Bronchial epithelial cell (primary cell): ENCODE results near the gene ACTL6B. TPM values are rescaled to one million over a fixed set of nuclear protein-coding genes. Genes with fewer than 3 reads are reported as not detected.

Experiments used
- DNase-seq: peaks from one replicate; pipeline ENCODE4 v3.0.0-alpha.2; 2010; ENCODE audit warnings: low read depth
- FAIRE-seq: peaks from 2 replicates; lab custom pipeline; 2011; peaks lifted over from hg19 to GRCh38; lab: Jason Lieb, UNC
- H3K27me3 ChIP-seq: 2 replicates; pipeline ENCODE4 v1.5.1; 2011; ENCODE audit warnings: low read length; ENCODE audit not compliant: control insufficient read depth, insufficient read depth
- H3K36me3 ChIP-seq: 2 replicates; pipeline ENCODE4 v1.5.1; 2011; ENCODE audit warnings: low read length; ENCODE audit not compliant: control insufficient read depth, insufficient read depth
- H3K4me3 ChIP-seq: 2 replicates; pipeline ENCODE4 v1.5.1; 2011; ENCODE audit warnings: mild to moderate bottlenecking, low read depth, low read length, control low read depth
- total RNA-seq: library from RNA; depleted of rRNA; stranded (reverse); fragments of >200 nt; gene quantifications from 2 replicates; pipeline ENCODE4 v1.2.1, GENCODE V29; 2014
- TF ChIP-seq, protein P1 (sequence below): IDR thresholded peaks from 2 replicates; pipeline ENCODE4 v1.5.1; 2011; ENCODE audit warnings: mild to moderate bottlenecking, moderate library complexity, low read length, control low read depth, inconsistent platforms; ENCODE audit not compliant: insufficient read depth, severe bottlenecking

Gene ACTL6B
- total RNA-seq, 1 donor from 2014 or later: not detected

- FAIRE-seq: no peak
- Histone ChIP-seq H3K36me3 (peaks cover 30% of the 10 kb centered on the region), H3K27me3 (no peaks in the 10 kb centered on the region), H3K4me3 (no peak overlapping the region)
- TF ChIP-seq, protein P1, sequence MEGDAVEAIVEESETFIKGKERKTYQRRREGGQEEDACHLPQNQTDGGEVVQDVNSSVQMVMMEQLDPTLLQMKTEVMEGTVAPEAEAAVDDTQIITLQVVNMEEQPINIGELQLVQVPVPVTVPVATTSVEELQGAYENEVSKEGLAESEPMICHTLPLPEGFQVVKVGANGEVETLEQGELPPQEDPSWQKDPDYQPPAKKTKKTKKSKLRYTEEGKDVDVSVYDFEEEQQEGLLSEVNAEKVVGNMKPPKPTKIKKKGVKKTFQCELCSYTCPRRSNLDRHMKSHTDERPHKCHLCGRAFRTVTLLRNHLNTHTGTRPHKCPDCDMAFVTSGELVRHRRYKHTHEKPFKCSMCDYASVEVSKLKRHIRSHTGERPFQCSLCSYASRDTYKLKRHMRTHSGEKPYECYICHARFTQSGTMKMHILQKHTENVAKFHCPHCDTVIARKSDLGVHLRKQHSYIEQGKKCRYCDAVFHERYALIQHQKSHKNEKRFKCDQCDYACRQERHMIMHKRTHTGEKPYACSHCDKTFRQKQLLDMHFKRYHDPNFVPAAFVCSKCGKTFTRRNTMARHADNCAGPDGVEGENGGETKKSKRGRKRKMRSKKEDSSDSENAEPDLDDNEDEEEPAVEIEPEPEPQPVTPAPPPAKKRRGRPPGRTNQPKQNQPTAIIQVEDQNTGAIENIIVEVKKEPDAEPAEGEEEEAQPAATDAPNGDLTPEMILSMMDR: no peak
- DNase-seq: no peak
Observed at GRCh38 chr7:100678291-100678984, 22.2 kb upstream of the ACTL6B start.

- H3K27me3 ChIP-seq: no peaks in the 10 kb centered on the region
- DNase-seq (no peak), FAIRE-seq (no peak)
- TF ChIP-seq, protein P1: no peak
- H3K36me3 ChIP-seq: peaks cover 30% of the 10 kb centered on the region
- no peak overlapping the region for H3K4me3 ChIP-seq
Observed at GRCh38 chr7:100677308-100678267, 21.3 kb upstream of the ACTL6B start.

- FAIRE-seq (no peak), DNase-seq (no peak)
- TF ChIP-seq, protein P1: no peak
- peaks cover 26% of the 10 kb centered on the region for H3K36me3 ChIP-seq
- H3K27me3 ChIP-seq: no peaks in the 10 kb centered on the region
- peak overlapping the region; percentile 90 for H3K4me3 ChIP-seq
Observed at GRCh38 chr7:100676501-100677306, 20.5 kb upstream of the ACTL6B start.

- TF ChIP-seq, protein P1: no peak
- H3K27me3 ChIP-seq: no peaks in the 10 kb centered on the region
- DNase-seq (peak; percentile 59), FAIRE-seq (no peak)
- H3K4me3 ChIP-seq: peak overlapping the region; percentile 90
- H3K36me3 ChIP-seq: peaks cover 24% of the 10 kb centered on the region
Observed at GRCh38 chr7:100675581-100676350, 19.5 kb upstream of the ACTL6B start.

DNA sequence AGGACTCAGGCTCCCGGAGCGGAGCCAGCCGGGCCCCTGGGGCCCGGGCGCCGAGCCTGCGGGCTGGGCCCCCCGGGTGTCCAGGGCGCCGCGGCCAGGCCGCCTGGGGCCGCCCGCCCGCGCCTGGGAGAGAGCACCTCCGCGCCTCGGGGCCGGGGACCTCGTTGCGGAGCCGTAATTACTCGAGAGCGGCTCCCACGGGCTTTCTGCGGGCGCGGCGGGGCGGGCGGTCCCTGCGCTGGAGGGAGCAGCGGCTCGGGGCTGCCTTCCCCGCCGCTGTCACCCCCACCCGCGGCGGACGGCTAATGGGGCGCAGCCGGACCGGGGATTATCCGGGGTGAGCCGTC is 18.8 kb upstream of the ACTL6B start:
- TF ChIP-seq, protein P1: no peak
- peaks cover 24% of the 10 kb centered on the region for H3K36me3 ChIP-seq
- peak overlapping the region; percentile 90 for H3K4me3 ChIP-seq
- H3K27me3 ChIP-seq: no peaks in the 10 kb centered on the region
- FAIRE-seq: no peak
- no peak for DNase-seq
